Measurements from ENCODE around the gene GMPR2.

- TF ChIP-seq CTCF (IDR thresholded peaks at IDR 0.05) (peak in 4 of 6 experiments; percentile 9 to 42 (median 25)), POLR2A (IDR thresholded peaks at IDR 0.05) (peak; percentile 94 to 98 (median 98)), POLR2AphosphoS5 (IDR thresholded peaks at IDR 0.05) (peak; percentile 99), EP300 (IDR thresholded peaks at IDR 0.05) (peak in 1 of 4 donors; percentile 34)
Observed at GRCh38 chr14:24212924-24213865, 19.5 kb upstream of the GMPR2 start, which contains the start of gene CHMP4A.

All from upper lobe of left lung (tissue), 4 donors.